GM18517 (cell line): ENCODE data around the gene GRAMD4.
"Not testable (repeated sequence)": the region's sequence is repeated elsewhere in the genome, so short reads cannot be mapped to it uniquely, and the experiment has no call there.

Experiments used
- ATAC-seq: cut with Tn5 transposase; IDR thresholded peaks from one replicate; pipeline ENCODE4 v1.9.1; 2021; ENCODE audit warnings: mild to moderate bottlenecking, moderate library complexity; ENCODE audit not compliant: unreplicated experiment

The GRAMD4 gene

DNA sequence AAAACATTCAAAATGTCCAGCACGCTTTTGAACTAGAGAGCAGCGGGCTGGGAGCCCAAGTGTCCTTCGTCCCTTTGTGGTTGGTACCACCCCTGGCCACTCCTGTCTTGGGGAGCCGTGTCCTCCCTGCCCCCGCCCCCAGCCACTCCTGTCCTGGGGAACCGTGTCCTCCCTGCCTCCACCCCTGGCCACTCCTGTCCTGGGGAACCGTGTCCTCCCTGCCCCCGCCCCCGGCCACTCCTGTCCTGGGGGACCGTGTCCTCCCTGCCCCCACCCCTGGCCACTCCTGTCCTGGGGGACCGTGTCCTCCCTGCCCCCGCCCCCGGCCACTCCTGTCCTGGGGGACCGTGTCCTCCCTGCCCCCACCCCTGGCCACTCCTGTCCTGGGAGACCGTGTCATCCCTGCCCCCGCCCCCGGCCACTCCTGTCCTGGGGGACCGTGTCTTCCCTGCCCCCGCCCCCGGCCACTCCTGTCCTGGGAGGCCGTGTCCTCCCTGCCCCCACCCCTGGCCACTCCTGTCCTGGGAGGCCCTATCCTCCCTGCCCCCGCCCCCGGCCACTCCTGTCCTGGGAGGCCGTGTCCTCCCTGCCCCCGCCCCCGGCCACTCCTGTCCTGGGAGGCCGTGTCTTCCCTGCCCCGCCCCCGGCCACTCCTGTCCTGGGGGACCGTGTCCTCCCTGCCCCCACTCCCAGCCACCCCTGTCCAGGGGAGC is 14.9 kb downstream of the GRAMD4 start:
- not testable (repeated sequence) for ATAC-seq

- ATAC-seq, result no peak
Measured at GRCh38 chr22:46635756-46636155, 15.6 kb downstream of the GRAMD4 start.

DNA sequence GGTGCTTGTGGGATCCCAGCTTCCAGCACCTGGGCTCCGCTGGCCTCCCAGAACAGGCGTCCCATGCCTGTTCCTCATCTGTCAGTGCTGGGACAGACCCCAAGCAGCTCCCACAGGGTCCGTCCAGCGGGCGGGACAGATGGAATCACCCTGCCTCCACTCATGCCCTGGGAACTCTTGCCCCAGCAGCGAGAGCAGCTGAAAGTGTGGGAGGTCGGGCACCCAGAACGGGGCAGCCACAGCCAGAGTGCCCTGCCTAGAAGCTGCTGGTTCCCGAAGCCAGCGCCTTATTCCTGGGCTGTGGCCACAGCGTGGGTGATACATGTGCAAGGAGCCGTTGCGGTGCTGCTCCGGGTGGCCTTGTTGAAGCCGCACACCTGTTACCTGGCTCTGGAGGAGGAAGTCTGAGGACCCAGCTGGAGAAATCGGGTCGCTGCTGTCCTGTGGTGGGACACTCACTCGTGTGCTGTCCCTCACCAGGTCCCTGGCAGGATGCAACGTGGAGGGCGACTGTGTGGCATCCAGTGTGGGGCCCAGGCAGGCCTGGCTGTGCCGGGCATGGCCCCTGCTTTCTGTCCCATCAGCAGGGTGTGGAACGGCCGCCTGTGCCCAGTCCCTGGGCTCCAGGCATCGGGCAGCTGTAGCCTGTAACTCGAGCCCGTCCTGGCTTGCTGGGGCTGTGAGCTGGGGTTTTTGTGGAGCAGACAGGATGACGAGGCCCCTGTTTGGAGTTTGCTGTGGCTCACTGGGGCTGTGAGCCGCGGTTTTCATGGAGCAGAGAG is 16.2 kb downstream of the GRAMD4 start:
- ATAC-seq, result no peak

DNA sequence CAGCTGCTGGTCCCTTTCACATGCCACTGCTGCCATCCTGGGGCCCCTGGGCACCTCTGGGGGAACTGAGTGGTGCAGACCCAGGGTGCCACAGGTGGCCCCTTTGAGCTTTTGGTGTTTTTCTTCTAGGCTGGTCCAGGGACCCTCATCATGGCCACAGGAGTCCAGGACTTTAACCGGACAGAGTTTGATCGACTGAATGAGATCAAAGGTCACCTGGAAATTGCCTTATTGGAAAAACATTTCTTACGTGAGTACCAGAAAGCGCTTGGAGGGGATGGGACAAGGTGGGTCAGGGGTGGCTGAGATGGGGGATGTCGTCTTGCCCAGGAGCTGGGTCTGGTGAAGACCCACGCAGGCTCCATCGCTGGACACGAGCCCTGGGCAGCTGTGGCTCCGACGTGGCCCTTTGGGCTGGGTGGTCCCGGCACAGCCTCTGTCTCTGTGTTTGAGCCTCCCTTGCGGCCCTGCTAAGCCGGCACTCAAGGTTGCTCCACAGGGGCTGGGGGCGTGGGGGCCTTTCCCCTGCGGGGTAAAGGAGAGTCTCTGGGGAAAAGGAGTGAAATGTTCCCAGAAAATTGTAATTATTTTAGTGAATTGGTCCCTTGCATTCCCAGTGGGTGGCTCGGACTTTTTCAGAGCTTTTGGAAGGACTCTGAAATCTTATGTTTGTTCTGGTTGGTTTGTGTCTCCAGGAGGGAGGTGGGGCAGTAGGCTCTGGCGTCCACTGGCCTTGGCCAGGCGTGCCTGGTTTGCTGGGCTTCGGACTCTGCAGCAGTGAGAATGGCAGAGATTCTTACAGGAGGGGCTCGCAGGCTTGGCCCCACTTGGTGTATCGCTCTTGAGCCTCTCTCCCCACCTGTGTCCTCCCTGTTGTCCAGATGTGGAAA is 17.8 kb downstream of the GRAMD4 start:
- no peak for ATAC-seq

GRCh38 chr22:46638601-46639431 is 18.6 kb downstream of the GRAMD4 start:
- ATAC-seq, result no peak

- ATAC-seq, result no peak
Measured at GRCh38 chr22:46639843-46640242, 19.7 kb downstream of the GRAMD4 start.

DNA sequence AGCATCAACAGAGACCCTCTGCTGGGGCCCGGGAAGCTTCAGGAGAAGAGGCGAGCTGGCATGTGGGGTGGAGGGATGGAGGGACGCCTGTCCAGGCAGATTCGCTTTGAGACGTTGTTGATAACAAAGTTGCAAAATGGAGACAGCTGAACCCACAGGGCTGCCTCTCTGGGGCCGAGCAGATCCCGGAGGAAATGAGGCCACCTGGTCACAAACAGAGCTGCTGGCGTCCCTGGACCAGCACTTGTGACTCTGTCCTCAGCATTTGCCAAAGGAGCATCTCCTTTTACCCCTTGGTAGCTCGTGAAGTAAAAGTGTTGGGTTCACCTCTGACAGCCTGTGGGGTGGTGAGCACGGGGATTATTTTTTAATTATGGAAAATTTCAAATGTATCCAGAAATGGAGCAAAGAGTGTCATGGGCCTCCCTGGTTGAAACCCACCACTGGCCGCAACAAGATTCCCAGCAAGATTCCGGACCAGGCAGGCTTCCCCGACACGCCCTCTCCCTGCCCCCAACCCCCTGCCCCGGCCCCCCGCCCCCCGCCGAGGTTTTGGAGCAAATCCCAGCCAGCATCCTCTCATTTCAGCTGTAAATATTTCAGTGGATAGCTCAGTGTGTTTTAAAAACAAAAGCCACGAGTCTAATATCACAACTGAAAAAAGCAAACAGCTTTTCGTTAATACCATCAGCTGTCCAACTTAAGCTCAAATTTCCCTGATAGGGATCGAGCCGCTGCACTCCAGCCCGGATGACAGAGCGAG is 20.3 kb downstream of the GRAMD4 start:
- ATAC-seq, result no peak

GRCh38 chr22:46641811-46642266 is 21.7 kb downstream of the GRAMD4 start:
- ATAC-seq, result no peak

DNA sequence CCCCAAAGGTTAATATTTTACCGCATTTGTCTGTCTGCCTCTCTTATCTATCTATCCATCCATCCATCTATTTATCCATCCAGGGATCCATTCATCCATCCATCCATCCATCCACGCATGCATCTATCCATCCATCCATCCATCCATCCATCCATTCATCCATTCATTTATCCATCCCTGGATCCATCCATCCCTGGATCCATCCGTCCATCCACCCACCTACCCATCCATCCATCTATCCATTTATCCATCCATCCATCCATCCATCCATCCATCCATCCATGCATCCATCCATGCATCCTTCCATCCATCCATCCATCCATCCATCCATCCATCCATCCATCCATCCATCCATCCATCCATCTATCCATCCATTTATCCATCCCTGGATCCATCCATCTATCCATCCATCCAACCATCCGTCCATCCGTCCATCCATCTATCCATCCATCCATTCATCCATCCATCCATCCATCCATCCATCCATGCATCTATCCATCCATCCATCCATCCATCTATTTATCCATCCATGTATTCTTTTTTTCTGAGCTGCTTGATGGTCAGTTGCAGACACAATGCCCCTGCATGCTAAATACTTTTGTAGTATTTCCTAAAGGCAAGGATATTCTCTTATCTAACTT is 22.8 kb downstream of the GRAMD4 start:
- ATAC-seq, result not testable (repeated sequence)

- ATAC-seq, result no peak
Measured at GRCh38 chr22:46646531-46647215, 26.5 kb downstream of the GRAMD4 start.

DNA sequence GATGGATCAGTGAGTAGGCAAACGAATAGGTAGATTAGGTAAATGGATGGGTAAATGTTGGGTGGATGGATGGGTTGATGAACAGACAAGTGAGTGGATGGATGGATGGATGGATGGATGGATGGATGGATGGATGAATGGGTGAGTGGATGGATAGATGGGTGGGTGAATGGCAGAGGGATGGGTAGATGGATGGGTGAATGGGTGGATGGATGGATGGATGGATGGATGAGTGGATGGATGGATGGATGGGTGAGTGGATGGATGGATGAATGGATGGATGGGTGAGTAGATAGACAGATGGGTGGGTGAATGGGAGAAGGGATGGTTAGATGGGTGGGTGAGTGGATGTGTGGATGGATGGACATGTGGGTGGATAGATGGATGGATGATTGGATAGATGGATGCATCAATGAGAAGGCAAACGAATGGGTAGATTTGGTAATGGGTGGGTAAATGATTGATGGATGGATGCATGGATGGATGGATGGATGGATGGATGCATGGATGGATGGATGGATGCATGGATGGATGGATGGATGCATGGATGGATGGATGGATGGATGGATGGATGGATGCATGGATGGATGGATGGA is 28.1 kb downstream of the GRAMD4 start:
- not testable (repeated sequence) for ATAC-seq

DNA sequence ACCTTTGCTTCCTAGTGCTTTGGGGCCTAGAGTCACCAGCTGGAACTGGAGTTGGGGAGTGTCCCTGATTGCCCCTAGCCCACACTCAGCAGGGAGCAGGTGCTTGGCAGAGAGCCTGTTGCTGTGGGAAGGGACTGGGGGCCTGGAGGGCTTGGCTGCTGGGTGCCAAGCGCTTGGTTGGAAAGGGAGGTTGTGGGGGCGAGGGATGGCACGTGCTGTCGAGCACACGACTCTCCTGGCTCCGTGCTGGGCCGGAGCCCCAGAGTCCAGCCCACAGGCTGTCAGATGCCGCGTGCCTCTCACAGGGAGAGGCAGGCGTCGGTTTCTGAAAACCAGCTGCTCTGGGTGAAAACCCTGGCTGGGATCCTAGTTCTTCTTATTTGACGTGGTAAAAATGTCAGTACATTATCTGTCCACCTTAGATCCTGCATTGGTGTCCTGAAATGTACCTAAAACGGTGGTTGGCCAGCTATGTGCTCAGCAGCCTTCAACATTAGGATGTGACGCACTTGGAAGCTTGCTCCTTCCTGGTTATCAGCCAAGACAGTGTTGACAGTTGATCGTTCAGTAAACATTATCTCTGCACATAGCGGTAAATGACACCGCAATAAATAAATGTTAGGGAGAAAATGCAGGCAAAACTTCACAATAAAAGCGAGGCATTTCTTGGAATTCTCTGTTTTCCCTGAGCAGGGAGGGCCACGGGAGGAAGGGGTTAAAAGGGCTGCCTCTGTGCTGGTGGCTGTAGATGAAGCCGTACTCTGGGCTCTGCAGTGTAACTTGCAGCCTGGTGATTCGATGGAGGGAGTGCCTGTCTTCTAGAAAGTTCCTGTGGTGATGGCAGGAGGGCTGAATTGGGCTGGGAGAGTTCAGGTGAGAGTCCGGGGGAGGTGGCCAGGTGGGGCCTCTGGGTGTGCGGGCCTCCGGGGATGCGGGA is 29.2 kb downstream of the GRAMD4 start:
- no peak for ATAC-seq

DNA sequence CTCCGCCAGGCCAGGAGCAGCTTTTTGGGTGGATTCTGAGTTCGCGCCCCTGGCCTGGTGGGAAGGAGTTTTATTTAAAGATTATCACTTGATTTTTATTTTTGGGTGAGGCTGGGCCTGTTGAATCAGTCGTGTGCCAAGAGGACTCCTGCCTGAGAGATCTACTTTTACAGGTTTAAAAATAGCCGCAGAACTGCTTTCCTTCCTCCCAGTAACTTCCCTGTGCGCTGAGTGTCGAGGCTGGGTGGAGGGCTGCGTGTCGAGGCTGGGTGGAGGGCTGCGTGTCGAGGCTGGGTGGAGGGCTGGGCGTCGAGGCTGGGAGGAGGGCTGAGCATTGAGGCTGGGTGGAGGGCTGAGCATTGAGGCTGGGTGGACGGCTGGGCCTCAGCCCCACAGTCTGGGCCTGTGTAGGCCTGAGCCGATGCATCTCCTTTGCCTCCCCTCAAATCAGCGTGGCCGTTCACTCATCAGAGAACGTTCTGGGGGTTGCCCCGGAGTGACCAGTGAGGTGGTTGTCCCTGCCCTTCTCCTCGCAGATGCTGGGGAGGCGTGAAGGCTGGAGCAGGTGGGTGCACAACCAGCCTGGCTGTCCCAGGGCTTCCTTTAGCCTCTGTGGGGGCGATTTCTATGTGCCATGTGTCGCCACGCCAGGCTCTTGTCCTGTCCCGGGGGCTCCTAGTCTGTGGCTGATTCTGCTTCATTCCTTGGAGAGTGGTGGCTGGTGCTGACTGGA is 30.1 kb downstream of the GRAMD4 start:
- no peak for ATAC-seq

DNA sequence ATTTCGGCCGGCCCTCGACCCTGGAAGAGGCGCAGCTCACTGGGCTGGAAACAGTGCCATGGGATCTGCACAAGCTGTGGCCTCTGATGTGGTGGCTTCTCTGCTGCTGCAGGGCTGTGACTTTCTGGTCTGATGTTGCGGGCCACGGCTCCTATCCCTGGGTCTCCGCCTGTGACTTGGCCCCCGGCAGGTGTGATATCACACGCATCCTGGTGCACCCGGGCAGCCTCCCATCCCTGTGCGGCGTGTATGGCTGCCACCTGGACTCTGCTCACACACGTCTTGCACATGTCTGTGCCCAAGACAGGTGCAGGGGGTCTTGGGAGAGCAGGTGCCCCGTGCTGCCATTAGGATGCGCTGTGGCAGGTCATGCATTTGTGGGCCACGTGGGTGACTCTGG is 31.1 kb downstream of the GRAMD4 start:
- ATAC-seq, result no peak

DNA sequence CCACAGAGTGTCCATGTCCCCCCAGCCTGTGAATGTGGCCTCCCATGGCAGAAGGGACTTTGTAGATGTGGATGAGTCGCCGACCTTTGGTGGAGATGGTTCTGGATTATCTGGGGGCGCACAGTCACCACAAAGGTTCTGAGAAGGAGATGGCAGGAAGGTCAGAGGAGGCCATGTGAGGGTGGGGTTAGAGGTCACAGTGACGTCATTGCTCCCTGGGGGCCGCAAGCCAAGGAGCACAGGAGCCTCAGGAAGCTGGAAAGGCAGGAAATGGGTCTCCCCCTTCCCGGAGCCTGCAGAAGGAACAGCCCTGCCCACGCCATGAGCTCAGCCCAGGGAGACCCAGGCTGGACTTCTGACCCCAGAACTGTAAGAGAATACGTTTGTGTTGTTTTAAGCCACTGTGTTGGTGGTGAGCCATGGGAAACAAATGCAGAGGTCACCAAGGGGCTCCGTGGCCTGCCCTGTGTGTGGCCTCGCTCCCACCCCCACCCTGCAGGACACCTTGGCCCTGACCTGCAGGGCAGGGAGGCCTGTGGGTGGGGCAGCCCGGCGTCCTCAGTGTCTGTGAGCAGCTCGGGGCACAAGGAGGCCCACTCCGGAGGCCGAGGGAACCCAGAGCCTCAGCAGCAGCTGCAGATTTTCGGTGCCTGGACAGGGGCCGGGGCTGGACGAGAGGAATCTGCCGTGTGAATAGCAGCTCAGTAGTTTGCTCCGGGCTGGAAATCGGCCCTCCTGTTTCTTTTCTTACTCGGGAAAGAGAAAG is 32.1 kb downstream of the GRAMD4 start:
- ATAC-seq, result no peak

GRCh38 chr22:46652847-46653331 is 32.7 kb downstream of the GRAMD4 start:
- ATAC-seq, result no peak
